SK-N-SH (cell line): ENCODE data around the gene PARP9. TPM values are rescaled to one million over a fixed set of nuclear protein-coding genes. Genes with fewer than 3 reads are reported as not detected.
A peak's percentile ranks its signal among the peaks of the same experiment; 100 is the strongest.
"Not testable (repeated sequence)": the region's sequence is repeated elsewhere in the genome, so short reads cannot be mapped to it uniquely, and the experiment has no call there.

Experiments
- CTCF ChIA-PET: fragments of 300-600, 350-600 bp; formaldehyde crosslinking; extraction: SDS; loops from one replicate; lab custom pipeline; 2021; lab: Yijun Ruan, JAX
- POLR2A ChIA-PET: fragments of 350-600 bp; sonication (Branson Sonifier 250); formaldehyde crosslinking; extraction: SDS; loops from one replicate; lab custom pipeline; 2020; ENCODE audit warnings: antibody characterized with exemption, inconsistent platforms; lab: Yijun Ruan, JAX
- DNase-seq: peaks from one replicate; pipeline ENCODE4 v3.0.0; 2012
- H2AFZ ChIP-seq: fragments of 200-600 bp; sonication (generic); 2 replicates; pipeline ENCODE4 v1.8.1; 2016; ENCODE audit warnings: antibody characterized with exemption, mild to moderate bottlenecking, low read depth
- H3F3A ChIP-seq: fragments of 200-600 bp; sonication (generic); replicated peaks from 2 replicates; pipeline ENCODE3; 2016; ENCODE audit warnings: antibody characterized with exemption, mild to moderate bottlenecking; ENCODE audit not compliant: insufficient read depth
- H3K27ac ChIP-seq, 2 experiments: fragments of 200-500 bp in 1 of 2; fragments of 200-600 bp in 1 of 2; sonication (Bioruptor generic) in 1 of 2; sonication (generic), shearing (Covaris generic) in 1 of 2; 2 replicates each; pipeline versions ENCODE4 v1.5.1 to v1.6.1; 2014 to 2016; ENCODE audit warnings: low read depth in 2 of 2, inconsistent platforms in 1 of 2, low read length in 1 of 2, mild to moderate bottlenecking in 1 of 2, mixed read lengths in 1 of 2
- H3K27me3 ChIP-seq: fragments of 200-600 bp; sonication (generic), shearing (Covaris generic); 2 replicates; pipeline ENCODE4 v1.6.1; 2016; ENCODE audit warnings: mixed run types; ENCODE audit not compliant: insufficient read depth
- H3K36me3 ChIP-seq, 2 experiments: fragments of 200-500 bp in 1 of 2; fragments of 200-600 bp in 1 of 2; sonication (Bioruptor generic) in 1 of 2; sonication (generic) in 1 of 2; replicated peaks in 1 of 2; 2 replicates each; pipeline versions ENCODE3 to v1.5.1; 2014 to 2016; ENCODE audit warnings: low read length in 1 of 2, mild to moderate bottlenecking in 1 of 2; ENCODE audit not compliant: insufficient read depth in 2 of 2, control insufficient read depth in 1 of 2
- H3K4me1 ChIP-seq, 2 experiments: fragments of 200-500 bp in 1 of 2; fragments of 200-600 bp in 1 of 2; sonication (Bioruptor generic) in 1 of 2; sonication (generic), shearing (Covaris generic) in 1 of 2; 2 replicates each; pipeline versions ENCODE4 v1.5.1 to v1.6.1; 2014 to 2016; ENCODE audit warnings: low read depth in 1 of 2, low read length in 1 of 2, mixed run types in 1 of 2; ENCODE audit not compliant: insufficient read depth in 2 of 2, control insufficient read depth in 1 of 2
- H3K4me2 ChIP-seq: fragments of 200-600 bp; sonication (generic), shearing (Covaris generic); 2 replicates; pipeline ENCODE4 v1.6.1; 2017; ENCODE audit warnings: mixed run types
- H3K4me3 ChIP-seq, 2 experiments: fragments of 200-500 bp in 1 of 2; fragments of 200-600 bp in 1 of 2; sonication (Bioruptor generic) in 1 of 2; sonication (generic), shearing (Covaris generic) in 1 of 2; 2 replicates each; pipeline versions ENCODE4 v1.5.1 to v1.8.1; 2014 to 2016; ENCODE audit warnings: low read depth in 2 of 2, inconsistent platforms in 1 of 2, low read length in 1 of 2, mild to moderate bottlenecking in 1 of 2, mixed read lengths in 1 of 2, moderate library complexity in 1 of 2
- H3K79me2 ChIP-seq: fragments of 200-600 bp; sonication (generic); 2 replicates; pipeline ENCODE4 v1.8.1; 2017; ENCODE audit warnings: mild to moderate bottlenecking; ENCODE audit not compliant: insufficient read depth
- H3K9ac ChIP-seq: fragments of 200-600 bp; sonication (generic); 2 replicates; pipeline ENCODE4 v1.6.1; 2017; ENCODE audit warnings: mixed run types
- H3K9me2 ChIP-seq: fragments of 200-600 bp; sonication (generic); 2 replicates; pipeline ENCODE4 v1.6.1; 2017; ENCODE audit warnings: mixed run types
- H3K9me3 ChIP-seq: fragments of 200-600 bp; sonication (generic); 2 replicates; pipeline ENCODE4 v1.6.1; 2017; ENCODE audit warnings: mixed run types, mild to moderate bottlenecking, moderate library complexity
- H4K20me1 ChIP-seq: fragments of 200-600 bp; sonication (generic); 2 replicates; pipeline ENCODE4 v1.6.1; 2017; ENCODE audit warnings: mild to moderate bottlenecking, mixed run types; ENCODE audit not compliant: insufficient read depth
- EP300 ChIP-seq, 2 experiments: IDR thresholded peaks; 2 replicates each; pipeline versions ENCODE4 v1.4.0 to v1.6.1; 2012; ENCODE audit warnings: borderline replicate concordance in 1 of 2, low read depth in 1 of 2, low read length in 1 of 2
- FOXJ3 ChIP-seq: sonication (generic); formaldehyde crosslinking; IDR thresholded peaks from 2 replicates; pipeline ENCODE4 v1.5.1; 2020; ENCODE audit warnings: mild to moderate bottlenecking, missing genetic modification reagents
- POLR2AphosphoS5 ChIP-seq: IDR thresholded peaks from 2 replicates; pipeline ENCODE4 v1.6.1; 2012; ENCODE audit warnings: low read depth, low read length
- WGBS: methylation state at CpG from one replicate; pipeline ENCODE4 v1.1.6; 2017; ENCODE audit warnings: low lambda C conversion rate; 5-methylcytosine and 5-hydroxymethylcytosine counted together
- polyA plus RNA-seq, 3 experiments: library from polyadenylated mRNA; depleted of rRNA; stranded (reverse); fragments of >200 nt; gene quantifications; 2 replicates each; pipeline ENCODE4 v1.2.3, GENCODE V29; 2012
- TF ChIP-seq, protein P1 (sequence below): IDR thresholded peaks from 2 replicates; pipeline ENCODE4; 2012

The PARP9 gene
- polyA plus RNA-seq, 1 of the 3 experiments (the other 2 are of a cell fraction), result 13.5 TPM

DNA sequence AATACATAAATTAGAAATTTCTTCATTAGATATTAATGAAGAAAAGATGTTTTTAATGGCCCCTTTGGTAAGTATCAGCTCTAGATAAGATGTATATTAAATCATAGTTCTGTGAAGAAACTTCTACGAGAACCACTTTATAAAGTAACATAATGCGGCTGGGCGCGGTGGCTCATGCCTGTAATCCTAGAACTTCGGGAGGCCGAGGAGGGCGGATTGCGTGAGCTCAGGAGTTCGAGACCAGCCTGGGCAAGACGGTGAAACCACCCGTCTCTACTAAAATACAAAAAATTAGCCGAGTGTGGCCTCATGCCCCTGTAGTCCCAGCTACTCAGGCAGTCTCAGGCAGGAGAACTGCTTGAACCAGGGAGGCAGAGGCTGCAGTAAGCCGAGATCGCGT, 51.8 kb downstream of the PARP9 start:
- TF ChIP-seq FOXJ3 (CRISPR knock-in tag), result no peak
- Histone ChIP-seq H3K9me3 (no peaks in the 10 kb centered on the region), H3K4me3 (no peak overlapping the region), H3K27ac (no peak overlapping the region), H3K4me2 (0 out of 2 replicates have a peak overlapping the region, but pooled peaks have one; percentile 0), H3K9me2 (no peaks in the 10 kb centered on the region), H3K4me1 (peaks cover 0 to 21% of the 10 kb centered on the region in 2 experiments; a peak in 3 of 4 replicates), H3K27me3 (no peaks in the 10 kb centered on the region), H4K20me1 (peaks cover 68% of the 10 kb centered on the region), H2AFZ (no peak overlapping the region), H3K9ac (no peak overlapping the region), H3K79me2 (peaks cover 68% of the 10 kb centered on the region), H3K36me3 (peaks cover 3 to 5% of the 10 kb centered on the region in 2 experiments), H3F3A (peaks cover 4% of the 10 kb centered on the region)
- no peak for DNase-seq
- WGBS, result 93% methylated on average over 15 of the region's 15 CpGs
- POLR2A ChIA-PET, result no interaction called here
- CTCF ChIA-PET, result no interaction called here

- peaks cover 81% of the 10 kb centered on the region for H4K20me1 ChIP-seq
- DNase-seq, result no peak
- POLR2A ChIA-PET, result no interaction called here
Observed at GRCh38 chr3:122510878-122511535, 53.1 kb downstream of the PARP9 start.

DNA sequence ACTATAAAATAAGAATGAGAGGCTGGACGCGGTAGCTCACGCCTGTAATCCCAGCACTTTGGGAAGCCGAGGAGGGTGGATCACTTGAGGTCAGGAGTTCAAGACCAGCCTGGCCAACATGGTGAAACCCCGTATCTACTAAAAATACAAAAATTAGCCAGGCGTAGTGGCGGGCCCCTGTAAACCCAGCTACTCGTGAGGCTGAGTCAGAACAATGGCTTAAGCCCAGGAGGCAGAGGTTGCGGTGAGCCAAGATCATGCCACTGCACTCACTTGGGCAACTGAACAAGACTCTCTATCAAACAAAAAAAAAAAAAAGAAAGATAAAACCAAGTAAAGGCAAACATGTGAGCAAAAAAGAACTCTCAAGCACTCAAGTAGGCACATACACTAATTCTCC, 55.2 kb downstream of the PARP9 start:
- H3K9me2 ChIP-seq, H3K4me3 ChIP-seq, POLR2A ChIA-PET, H3K4me2 ChIP-seq, H3F3A ChIP-seq, H3K9me3 ChIP-seq, H3K27me3 ChIP-seq, DNase-seq, H2AFZ ChIP-seq, H3K9ac ChIP-seq, H3K27ac ChIP-seq: not testable (repeated sequence)
- WGBS, result 98% methylated on average over 9 of the region's 9 CpGs
- Histone ChIP-seq H3K4me1 (peaks cover 0 to 21% of the 10 kb centered on the region in 2 experiments; a peak in 3 of 4 replicates), H4K20me1 (peaks cover 100% of the 10 kb centered on the region), H3K79me2 (peaks cover 100% of the 10 kb centered on the region), H3K36me3 (peaks cover 3 to 11% of the 10 kb centered on the region in 2 experiments)
- CTCF ChIA-PET, result interaction anchor here (0.6 to 1.1 kb wide), 2 partner anchors 49 to 53 kb away, joined by 3 read pairs; no protein-coding TSS in a partner anchor

More at GRCh38 chr3:122510878-122511535, 53.1 kb downstream of the PARP9 start:
- 0 out of 2 replicates have a peak overlapping the region, but pooled peaks have one; percentile 0 for H3K4me2 ChIP-seq
- CTCF ChIA-PET, result interaction anchor here (0.7 to 1.2 kb wide), 2 partner anchors 103 to 169 kb away, joined by 3 read pairs; no protein-coding TSS in a partner anchor
- no peaks in the 10 kb centered on the region for H3K27me3 ChIP-seq
- H2AFZ ChIP-seq, result no peak overlapping the region
- H3K27ac ChIP-seq, result peak overlapping the region in 1 of 2 experiments; percentile 43; a peak in 2 of 4 replicates
- WGBS, result 90% methylated on average over 8 of the region's 8 CpGs
- peaks cover 3 to 8% of the 10 kb centered on the region in 2 experiments for H3K36me3 ChIP-seq
- TF ChIP-seq, protein P1, sequence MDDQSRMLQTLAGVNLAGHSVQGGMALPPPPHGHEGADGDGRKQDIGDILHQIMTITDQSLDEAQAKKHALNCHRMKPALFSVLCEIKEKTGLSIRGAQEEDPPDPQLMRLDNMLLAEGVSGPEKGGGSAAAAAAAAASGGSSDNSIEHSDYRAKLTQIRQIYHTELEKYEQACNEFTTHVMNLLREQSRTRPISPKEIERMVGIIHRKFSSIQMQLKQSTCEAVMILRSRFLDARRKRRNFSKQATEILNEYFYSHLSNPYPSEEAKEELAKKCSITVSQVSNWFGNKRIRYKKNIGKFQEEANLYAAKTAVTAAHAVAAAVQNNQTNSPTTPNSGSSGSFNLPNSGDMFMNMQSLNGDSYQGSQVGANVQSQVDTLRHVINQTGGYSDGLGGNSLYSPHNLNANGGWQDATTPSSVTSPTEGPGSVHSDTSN, result no peak
- no peak for TF ChIP-seq POLR2AphosphoS5
- no peak for TF ChIP-seq EP300 (IDR thresholded peaks at IDR 0.05; ENCODE audit: borderline replicate concordance in 1 of 2, low read depth in 1 of 2, low read length in 1 of 2)
- H3K9ac ChIP-seq, result no peak overlapping the region
- H3K4me3 ChIP-seq, result no peak overlapping the region
- no peaks in the 10 kb centered on the region for H3K9me2 ChIP-seq
- H3K9me3 ChIP-seq, result no peaks in the 10 kb centered on the region
- peaks cover 0 to 21% of the 10 kb centered on the region in 2 experiments; a peak in 3 of 4 replicates for H3K4me1 ChIP-seq
- peaks cover 81% of the 10 kb centered on the region for H3K79me2 ChIP-seq
- peaks cover 4% of the 10 kb centered on the region for H3F3A ChIP-seq
